HG03175 (cell line): Measurements from ENCODE around the gene RPS2.
"Not testable (repeated sequence)": the region's sequence is repeated elsewhere in the genome, so short reads cannot be mapped to it uniquely, and the experiment has no call there.

Experiments
- ATAC-seq: cut with Tn5 transposase; IDR thresholded peaks from one replicate; pipeline ENCODE4 v1.9.1; 2021; ENCODE audit warnings: mild to moderate bottlenecking, moderate library complexity; ENCODE audit not compliant: unreplicated experiment

Gene RPS2

GRCh38 chr16:1942810-1943726 lies 21.6 kb downstream of the RPS2 start, which contains the start of gene MSRB1:
Gene MSRB1, minus strand, starts transcription at chr16:1943199. Its CDS starts 43 bp downstream, at chr16:1943156.
- peak; percentile 94 for ATAC-seq

- ATAC-seq, result no peak
Measured at GRCh38 chr16:1942047-1942809, 22.4 kb downstream of the RPS2 start.

DNA sequence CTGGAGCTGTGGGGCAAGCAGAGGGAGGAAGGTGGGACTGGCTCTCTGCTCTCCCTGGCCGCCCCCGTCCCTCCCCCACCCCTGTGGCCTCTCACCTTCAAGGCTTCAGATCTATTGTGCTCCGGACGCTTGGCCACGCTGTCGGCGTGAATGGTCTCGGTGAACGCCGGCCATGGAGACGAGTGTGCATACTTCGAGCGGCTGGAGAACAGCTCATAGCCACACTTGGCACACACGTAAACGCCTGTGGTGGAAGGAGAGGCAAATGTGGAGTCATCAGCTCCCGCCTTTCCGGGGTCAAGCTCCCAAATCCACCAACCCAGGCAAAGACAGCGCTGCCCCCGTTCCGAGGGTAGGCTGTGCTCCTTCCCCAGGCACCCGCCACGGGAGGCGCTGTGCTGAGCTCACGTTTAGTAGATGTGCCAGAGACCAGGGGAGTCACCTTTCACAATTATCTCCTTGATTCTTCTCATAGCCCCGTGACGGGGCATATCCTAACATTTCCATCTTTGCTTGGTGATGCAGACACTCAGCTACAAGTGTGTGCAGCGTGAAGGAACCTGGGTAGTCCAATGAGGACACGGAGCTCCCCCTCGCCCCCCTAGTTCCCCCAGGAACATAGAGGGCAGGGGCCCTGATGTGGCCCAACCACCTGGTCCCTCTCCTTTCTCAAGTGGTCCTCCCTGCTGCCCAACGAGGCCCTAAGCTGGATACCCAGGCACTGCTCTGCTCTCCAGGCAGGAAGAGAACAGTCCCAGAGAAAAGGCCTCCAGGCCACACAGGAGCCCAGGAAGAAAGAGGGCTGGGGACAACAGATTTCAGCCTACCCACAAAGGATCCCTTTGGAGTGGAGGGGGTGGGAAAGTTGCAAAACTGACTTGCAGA lies 23.2 kb downstream of the RPS2 start:
- no peak for ATAC-seq

DNA sequence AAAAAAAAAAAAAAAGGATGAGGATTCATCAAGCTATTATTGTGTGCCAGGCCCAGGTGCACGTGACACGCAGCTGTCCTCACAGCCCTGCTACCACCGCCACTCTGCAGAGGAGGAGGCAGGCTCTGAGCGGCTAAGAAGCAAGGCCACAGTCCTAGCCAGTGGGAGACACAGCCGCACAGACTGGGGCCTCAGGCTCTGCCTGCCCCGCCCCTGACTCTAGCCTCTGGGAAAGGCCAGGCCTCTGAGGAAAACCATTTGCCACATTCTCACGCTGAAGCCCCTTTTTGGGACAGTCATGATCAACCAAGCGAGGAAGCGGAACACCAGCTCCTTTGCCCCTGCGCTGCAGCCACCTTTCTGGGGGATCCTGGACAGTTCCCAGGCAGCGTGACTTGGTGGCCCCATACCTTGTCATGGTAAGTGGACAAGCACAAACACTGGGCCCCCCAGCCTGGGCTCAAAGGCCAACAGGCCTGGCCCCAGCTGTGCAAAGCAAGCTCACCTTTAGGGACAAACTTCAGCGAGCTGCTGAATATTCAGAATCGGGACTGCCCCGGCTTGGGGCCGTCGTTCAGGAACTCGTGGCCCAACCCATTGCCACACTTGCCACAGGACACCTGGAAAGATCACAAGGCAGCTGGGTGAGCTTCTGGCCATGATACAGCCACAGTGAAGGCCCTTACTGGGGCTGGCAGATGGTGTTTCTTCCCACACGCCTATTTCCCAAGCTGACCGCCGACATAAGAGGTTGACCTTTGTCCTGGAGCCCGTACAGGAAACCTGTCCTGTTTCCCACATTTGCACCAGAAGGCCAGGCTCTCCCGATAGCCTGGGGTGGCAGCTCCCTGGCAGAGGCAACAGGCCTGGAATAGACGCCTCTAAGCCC lies 24.1 kb downstream of the RPS2 start:
- ATAC-seq, result no peak

GRCh38 chr16:1939833-1940232 lies 24.8 kb downstream of the RPS2 start:
- not testable (repeated sequence) for ATAC-seq

- no peak for ATAC-seq
Measured at GRCh38 chr16:1938910-1939309, 25.7 kb downstream of the RPS2 start.

GRCh38 chr16:1938316-1938715 lies 26.3 kb downstream of the RPS2 start:
- no peak for ATAC-seq

DNA sequence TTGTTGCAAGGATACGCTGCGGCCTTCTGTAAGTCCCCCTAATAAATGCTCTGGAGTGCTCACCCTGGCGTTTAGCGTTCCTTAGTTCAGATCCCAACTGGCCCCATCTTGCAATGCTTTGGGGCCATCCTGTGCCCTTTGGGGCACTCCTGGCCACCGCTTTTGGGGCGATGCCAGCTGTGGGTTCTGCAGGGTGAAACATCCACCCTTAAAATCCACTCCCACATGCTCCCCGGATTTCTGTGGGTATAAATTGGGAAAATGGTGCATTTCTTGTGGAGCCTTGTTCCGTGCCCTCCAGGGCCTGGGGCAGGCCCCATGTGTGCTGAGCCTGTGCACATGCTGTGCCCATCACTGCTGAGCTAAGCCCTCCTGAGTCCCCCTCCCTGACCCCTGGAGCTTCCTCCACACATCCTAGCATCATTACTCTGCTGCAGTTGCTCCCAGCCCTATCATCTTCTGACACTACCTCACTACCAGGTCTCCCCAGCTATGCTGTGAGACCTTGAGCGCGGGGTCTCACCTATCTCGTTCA lies 27.6 kb downstream of the RPS2 start:
- no peak for ATAC-seq

- ATAC-seq, result no peak
Measured at GRCh38 chr16:1933097-1933661, 31.4 kb downstream of the RPS2 start.

DNA sequence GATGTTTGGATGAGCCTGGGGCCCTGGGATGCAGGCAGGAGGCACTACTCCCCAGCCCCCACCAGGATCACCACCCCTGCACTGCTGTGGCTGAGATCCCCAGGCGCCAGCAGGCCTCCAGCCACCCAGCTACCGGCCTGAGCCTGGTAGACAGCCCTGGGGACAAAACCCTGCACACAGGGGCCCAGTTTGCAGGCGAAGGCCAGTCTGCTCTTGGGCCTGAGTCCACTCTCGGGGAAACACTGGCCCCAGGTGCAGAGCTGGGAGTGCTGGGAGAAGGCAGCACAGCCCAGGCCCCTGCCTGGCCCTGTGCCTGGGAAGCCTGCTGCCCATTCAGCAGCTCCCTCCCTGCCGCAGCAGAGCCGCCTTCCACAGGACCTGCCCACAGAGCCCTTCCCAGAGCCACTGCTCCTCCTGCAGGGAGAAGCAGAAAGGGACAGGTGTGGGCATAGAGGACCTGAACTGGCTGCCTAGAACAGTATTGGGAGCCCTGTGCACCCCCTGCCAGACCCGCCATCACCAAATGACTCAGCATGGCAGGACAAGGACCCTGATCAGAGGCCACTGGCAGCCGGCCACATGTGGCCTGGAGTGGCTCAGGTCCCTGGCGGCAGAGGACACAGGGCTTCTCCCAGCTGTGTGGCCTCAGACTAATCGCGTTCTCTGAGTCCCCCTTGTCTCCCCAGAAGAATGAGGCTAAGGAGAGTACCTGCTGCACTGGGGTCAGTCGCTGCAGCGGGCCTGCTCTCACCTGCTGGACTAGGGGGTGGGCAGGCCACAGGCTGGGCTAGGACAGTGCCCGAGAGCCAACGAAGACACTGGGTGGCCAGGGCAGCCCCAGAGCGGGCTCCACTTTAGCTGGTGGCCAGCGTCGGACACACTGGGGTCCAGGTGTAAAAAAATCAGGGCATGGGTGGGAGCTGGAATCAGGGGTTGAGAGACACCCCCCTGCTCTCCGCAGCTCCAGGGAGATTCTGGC lies 32.3 kb downstream of the RPS2 start:
- ATAC-seq, result no peak

- no peak for ATAC-seq
Measured at GRCh38 chr16:1930338-1930720, 34.3 kb downstream of the RPS2 start.

DNA sequence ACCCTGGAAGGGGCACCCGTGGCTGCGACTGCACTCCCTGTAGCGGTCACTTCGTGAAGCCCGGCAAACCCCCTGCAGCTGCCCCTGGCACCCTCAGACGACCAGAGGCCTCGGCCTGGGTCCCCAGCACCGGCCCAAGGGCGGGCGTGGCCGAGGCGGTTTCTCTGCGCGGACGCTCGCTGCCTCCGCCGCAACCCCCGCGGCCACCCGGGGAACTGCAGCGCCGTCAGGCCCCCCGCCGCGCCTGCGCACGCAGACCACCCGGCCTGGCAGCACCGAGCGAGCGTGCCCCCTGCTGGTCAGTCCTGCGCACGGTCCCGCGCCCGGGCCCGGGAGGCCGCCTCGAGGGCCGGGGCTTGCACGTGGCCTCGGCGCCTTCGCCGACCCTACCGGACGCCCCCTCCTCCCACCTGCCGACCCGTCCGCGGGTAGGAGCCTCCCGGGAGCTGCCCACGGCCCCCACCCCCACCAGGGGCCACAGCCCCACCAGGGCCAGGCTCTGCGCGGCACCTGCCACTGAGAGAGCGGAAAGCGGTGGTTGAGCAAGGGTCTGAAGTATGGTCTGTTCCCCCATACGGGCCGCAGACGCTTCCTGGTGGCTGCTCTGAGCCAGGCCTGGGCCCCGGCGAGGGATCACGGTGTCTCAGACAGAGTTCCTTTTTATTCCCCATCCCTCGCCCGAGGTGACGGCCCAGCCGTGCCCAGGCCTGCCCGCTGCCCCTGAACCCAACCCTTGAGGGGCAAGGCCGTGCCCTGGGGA lies 34.9 kb downstream of the RPS2 start:
- peak; percentile 91 for ATAC-seq

DNA sequence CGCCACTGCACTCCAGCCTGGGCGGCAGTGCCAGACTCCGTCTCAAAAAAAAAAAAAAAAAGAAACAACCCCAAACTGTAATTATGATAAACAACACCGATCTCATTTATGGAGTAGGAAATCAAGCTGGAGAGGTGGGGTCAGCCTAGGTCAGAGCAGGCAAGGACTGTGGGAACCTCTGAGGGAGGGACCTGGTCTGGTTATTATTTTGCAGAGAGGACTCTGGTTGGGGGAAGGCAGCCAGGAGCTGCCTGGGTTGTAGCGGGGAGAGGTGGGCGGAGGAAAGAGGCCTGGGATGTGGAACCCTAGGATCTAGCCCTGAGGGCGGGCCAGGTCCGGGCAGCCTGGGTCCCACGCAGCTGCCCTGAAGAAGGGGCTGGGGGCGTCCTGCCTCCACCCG lies 35.5 kb downstream of the RPS2 start:
- ATAC-seq, result no peak

GRCh38 chr16:1926271-1926670 lies 38.4 kb downstream of the RPS2 start:
- ATAC-seq, result no peak

- ATAC-seq, result no peak
Measured at GRCh38 chr16:1924095-1924494, 40.5 kb downstream of the RPS2 start.

DNA sequence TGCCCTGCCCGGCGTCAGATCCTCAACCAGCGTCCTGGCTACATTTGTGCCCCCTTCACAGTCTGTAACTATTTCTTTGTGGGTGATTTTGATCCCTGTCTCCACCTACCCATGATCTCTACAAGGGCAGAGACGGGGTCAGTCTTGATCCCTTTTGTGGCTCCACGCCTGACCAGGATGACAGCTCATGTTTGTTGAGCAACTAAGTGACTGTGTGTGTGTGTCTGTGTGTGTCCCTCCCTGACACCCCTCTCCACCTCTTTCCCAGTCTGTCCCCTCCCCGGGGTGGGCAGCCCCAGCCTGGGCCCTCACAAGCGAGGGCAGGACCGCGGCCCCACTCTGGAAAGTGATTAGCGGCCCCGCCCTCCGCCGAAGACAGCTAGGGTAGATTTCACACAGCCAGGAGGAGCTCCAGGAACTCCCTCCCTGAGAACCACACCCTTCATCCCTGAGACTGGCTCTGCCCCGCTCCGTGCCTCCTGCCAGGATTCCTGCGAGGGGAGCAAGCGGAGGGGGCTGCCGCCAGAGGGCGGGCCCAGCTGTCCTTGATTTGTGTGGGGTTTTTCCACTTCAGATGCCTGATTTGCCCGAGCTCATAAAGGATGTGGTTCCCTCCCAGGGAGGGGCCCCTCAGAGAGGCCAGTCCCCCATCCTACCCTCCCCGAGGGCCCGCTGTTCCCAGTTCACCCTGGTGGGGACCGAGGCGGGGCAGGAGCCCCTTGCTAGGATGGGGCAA lies 41.2 kb downstream of the RPS2 start:
- no peak for ATAC-seq

DNA sequence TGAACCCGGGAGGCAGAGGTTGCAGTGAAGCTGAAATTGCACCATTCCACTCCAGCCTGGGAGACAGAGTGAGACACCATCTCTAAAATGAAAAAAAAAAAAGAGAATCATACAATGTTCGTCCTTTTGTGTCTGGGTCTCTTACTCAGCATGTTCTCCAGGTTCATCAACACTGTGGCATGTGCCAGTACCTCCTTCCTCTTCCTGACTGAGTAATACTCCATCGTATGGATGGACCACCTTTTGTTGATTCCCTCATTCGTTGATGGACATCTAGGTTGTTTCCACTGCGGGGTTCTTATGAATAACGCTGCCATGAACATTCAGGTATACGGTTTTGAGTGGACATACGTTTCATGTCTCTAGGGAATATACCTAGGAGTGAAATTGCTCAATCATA lies 42.3 kb downstream of the RPS2 start:
- ATAC-seq, result no peak
